Esophagus muscularis mucosa (tissue), 4 donors: ENCODE results near the gene PM20D1. TPM values are rescaled to one million over a fixed set of nuclear protein-coding genes. Genes with fewer than 3 reads are reported as not detected.

Experiments used
- DNase-seq: peaks from one replicate; pipeline ENCODE4 v3.0.0-alpha.2; 2017; ENCODE audit errors: extremely low spot score
- H3K27ac ChIP-seq, 4 donors: fragments of 200-600 bp; sonication (generic); replicated peaks in 1 of 4; 1 replicate in 3 of 4; 2 replicates in 1 of 4; pipeline ENCODE4 v1.5.1; 2016 to 2019; ENCODE audit warnings: mild to moderate bottlenecking in 1 of 4
- H3K27me3 ChIP-seq, 4 donors: fragments of 200-600 bp; sonication (generic); one replicate each; pipeline versions ENCODE4 v1.5.1 to v1.6.0; 2016 to 2019
- H3K36me3 ChIP-seq, 4 donors: fragments of 200-600 bp; sonication (generic); one replicate each; pipeline ENCODE4 v1.5.1; 2016 to 2019
- H3K4me1 ChIP-seq, 4 donors: fragments of 200-600 bp; sonication (generic); one replicate each; pipeline ENCODE4 v1.5.1; 2016 to 2019
- H3K4me3 ChIP-seq, 4 donors: fragments of 200-600 bp; sonication (generic); 1 replicate in 2 of 4; 2 replicates in 2 of 4; pipeline ENCODE4 v1.5.1; 2016 to 2019; ENCODE audit warnings: mild to moderate bottlenecking in 4 of 4, moderate library complexity in 1 of 4
- H3K9me3 ChIP-seq, 4 donors: fragments of 200-600 bp; sonication (generic); 1 replicate in 3 of 4; 2 replicates in 1 of 4; pipeline ENCODE4 v1.5.1; 2016 to 2019
- CTCF ChIP-seq, 3 experiments: fragments of 200-600 bp in 2 of 3; fragments of 450-650 bp in 1 of 3; sonication (generic) in 2 of 3; IDR thresholded peaks; one replicate each; pipeline ENCODE4 v1.5.1; 2017 to 2019; ENCODE audit warnings: antibody characterized with exemption in 3 of 3, mild to moderate bottlenecking in 2 of 3, moderate library complexity in 1 of 3
- EP300 ChIP-seq: sonication (generic); formaldehyde crosslinking; IDR thresholded peaks from one replicate; pipeline ENCODE4 v1.6.1; 2017; ENCODE audit warnings: antibody characterized with exemption
- POLR2A ChIP-seq: fragments of 450-650 bp; IDR thresholded peaks from one replicate; pipeline ENCODE4 v1.6.1; 2017; ENCODE audit warnings: antibody characterized with exemption, moderate library complexity, mild to moderate bottlenecking, low read depth
- POLR2AphosphoS5 ChIP-seq, 2 donors: sonication (generic); formaldehyde crosslinking; IDR thresholded peaks; one replicate each; pipeline ENCODE4 v1.6.1; 2017; ENCODE audit warnings: antibody characterized with exemption in 2 of 2
- WGBS: methylation state at CpG from one replicate; pipeline ENCODE4 v1.1.5; 2018; 5-methylcytosine and 5-hydroxymethylcytosine counted together
- intact Hi-C: fragments of 100-400 bp; cut with DNase I; formaldehyde crosslinking; loops from one replicate; pipeline ENCODE4 v1.15.1; 2023
- total RNA-seq, 4 donors: library from RNA; depleted of rRNA; stranded (reverse); fragments of >200 nt; gene quantifications; one replicate each; pipeline versions ENCODE4 v1.1.0 to v1.2.1, GENCODE V29; 2016

The PM20D1 gene
- total RNA-seq, 4 donors from 2014 or later = 0.29 to 2.5 TPM; not detected in 2

- H3K9me3 ChIP-seq = no peaks in the 10 kb centered on the region
- 92% methylated on average over 9 of the region's 9 CpGs for WGBS
- peak overlapping the region in 1 of 4 donors; percentile 80 for H3K27ac ChIP-seq
- intact Hi-C loops = no loop called here
- TF ChIP-seq POLR2A = no peak
- TF ChIP-seq CTCF (IDR thresholded peaks at IDR 0.05) = no peak
- no peak for TF ChIP-seq EP300
- no peak for TF ChIP-seq POLR2AphosphoS5 (IDR thresholded peaks at IDR 0.05)
- H3K4me1 ChIP-seq = peaks cover 16 to 25% (median 19%) of the 10 kb centered on the region in 4 donors
- peaks cover 0 to 16% (median 10%) of the 10 kb centered on the region in 4 donors for H3K36me3 ChIP-seq
- no peaks in the 10 kb centered on the region for H3K27me3 ChIP-seq
- no peak overlapping the region for H3K4me3 ChIP-seq
- no peak for DNase-seq
Observed at GRCh38 chr1:205785446-205785845, 64.5 kb downstream of the PM20D1 start.

- H3K27ac ChIP-seq = peak overlapping the region; percentile 76 to 80 (median 78)
- peak overlapping the region in 1 of 4 donors; percentile 3 for H3K4me3 ChIP-seq
- H3K27me3 ChIP-seq = no peaks in the 10 kb centered on the region
- intact Hi-C loops = no loop called here
- no peak for DNase-seq
- no peaks in the 10 kb centered on the region for H3K9me3 ChIP-seq
- peak; percentile 55 to 67 for TF ChIP-seq POLR2AphosphoS5 (IDR thresholded peaks at IDR 0.05)
- TF ChIP-seq EP300 = no peak
- 20% methylated on average over 3 of the region's 4 CpGs for WGBS
- H3K4me1 ChIP-seq = peaks cover 16 to 25% (median 19%) of the 10 kb centered on the region in 4 donors
- peaks cover 0 to under 1% (median 0%) of the 10 kb centered on the region in 4 donors for H3K36me3 ChIP-seq
Observed at GRCh38 chr1:205783904-205784303, 66.0 kb downstream of the PM20D1 start.

- peak overlapping the region; percentile 76 to 80 (median 78) for H3K27ac ChIP-seq
Observed at GRCh38 chr1:205783433-205783795, 66.5 kb downstream of the PM20D1 start.

GRCh38 chr1:205782627-205783432, 67.1 kb downstream of the PM20D1 start:
- peak overlapping the region; percentile 76 to 80 (median 78) for H3K27ac ChIP-seq
- WGBS = 67% methylated on average over 4 of the region's 4 CpGs
- H3K4me3 ChIP-seq = no peak overlapping the region
- H3K36me3 ChIP-seq = no peaks in the 10 kb centered on the region
- no peaks in the 10 kb centered on the region for H3K27me3 ChIP-seq
- peaks cover 16 to 25% (median 19%) of the 10 kb centered on the region in 4 donors for H3K4me1 ChIP-seq
- TF ChIP-seq POLR2AphosphoS5 (IDR thresholded peaks at IDR 0.05) (no peak), POLR2A (no peak), CTCF (IDR thresholded peaks at IDR 0.05) (no peak), EP300 (no peak)
- H3K9me3 ChIP-seq = no peaks in the 10 kb centered on the region
- intact Hi-C loops = no loop called here
- no peak for DNase-seq

More at GRCh38 chr1:205783433-205783795, 66.5 kb downstream of the PM20D1 start:
- no peaks in the 10 kb centered on the region for H3K36me3 ChIP-seq
- H3K4me3 ChIP-seq = no peak overlapping the region
- no peaks in the 10 kb centered on the region for H3K27me3 ChIP-seq
- DNase-seq = no peak
- no peaks in the 10 kb centered on the region for H3K9me3 ChIP-seq
- intact Hi-C loops = no loop called here
- no peak for TF ChIP-seq EP300
- TF ChIP-seq POLR2AphosphoS5 (IDR thresholded peaks at IDR 0.05) = no peak
- no peak for TF ChIP-seq CTCF (IDR thresholded peaks at IDR 0.05)
- TF ChIP-seq POLR2A = no peak
- H3K4me1 ChIP-seq = peaks cover 16 to 25% (median 19%) of the 10 kb centered on the region in 4 donors

- WGBS = 94% methylated on average over 5 of the region's 5 CpGs
- TF ChIP-seq EP300 = no peak
- no peak for DNase-seq
- no peak overlapping the region for H3K4me3 ChIP-seq
- intact Hi-C loops = no loop called here
- no peaks in the 10 kb centered on the region for H3K9me3 ChIP-seq
- H3K27me3 ChIP-seq = no peaks in the 10 kb centered on the region
- H3K4me1 ChIP-seq = peaks cover 19 to 33% (median 26%) of the 10 kb centered on the region in 4 donors
- no peaks in the 10 kb centered on the region for H3K36me3 ChIP-seq
- H3K27ac ChIP-seq = no peak overlapping the region
Observed at GRCh38 chr1:205780335-205780734, 69.6 kb downstream of the PM20D1 start.

Other genes with a start within 250 kb of the PM20D1 start
- gene ELK4, start 218.1 kb downstream of the PM20D1 start, total RNA-seq = 10 to 100 TPM; 18.7 to 23.2 (median 20.5) TPM
- 1 to 10 TPM in 2 of 4 donors, under 1 TPM in 2; 0.86 to 1.7 (median 1.1) TPM for gene SLC45A3, start 169.6 kb downstream of the PM20D1 start, total RNA-seq
- gene NUCKS1, start 100.0 kb downstream of the PM20D1 start, total RNA-seq = 100 to 1,000 TPM; 111 to 120 (median 116) TPM
- 10 to 100 TPM; 28.5 to 59.2 (median 41.8) TPM for gene RAB29, start 74.7 kb downstream of the PM20D1 start, total RNA-seq
- gene SLC41A1, start 36.9 kb downstream of the PM20D1 start, total RNA-seq = 10 to 100 TPM; 22.4 to 37.1 (median 30.6) TPM
- under 1 TPM in 1 of 4 donors, not detected in 3; under 0.01 TPM for gene SLC26A9, start 93.3 kb upstream of the PM20D1 start, total RNA-seq
- gene RAB7B, start 153.3 kb upstream of the PM20D1 start, total RNA-seq = 1 to 10 TPM in 3 of 4 donors, under 1 TPM in 1; 0.32 to 2.5 (median 1.8) TPM
- gene CTSE, start 173.8 kb upstream of the PM20D1 start, total RNA-seq = under 1 TPM in 1 of 4 donors, not detected in 3; 0.13 TPM
- gene RHEX, start 203.0 kb upstream of the PM20D1 start, total RNA-seq = 10 to 100 TPM in 1 of 4 donors, 1 to 10 TPM in 2, under 1 TPM in 1; 0.45 to 11.2 (median 7.7) TPM